Measurements from ENCODE around the gene PPM1J.

- peak; percentile 84 for TF ChIP-seq CTCF (IDR thresholded peaks at IDR 0.05; ENCODE audit: insufficient read depth, low read length, poor library complexity, severe bottlenecking)
- TF ChIP-seq EZH2phosphoT487 (conservative IDR thresholded peaks at IDR 0.05; ENCODE audit: low read length), result no peak
Measured at GRCh38 chr1:112716133-112716720, 1.1 kb upstream of the PPM1J start.
